KBM-7 (cell line): ENCODE results near the gene NID1.
A peak's percentile ranks its signal among the peaks of the same experiment; 100 is the strongest.

Experiments used
- DNase-seq: peaks from one replicate; pipeline ENCODE4 v3.0.0-alpha.2; 2015
- in situ Hi-C: fragments of 300-500 bp; cut with MboI; formaldehyde crosslinking; loops from 2 replicates; pipeline ENCODE4 v1.14.3; 2020; ENCODE audit warnings: low sequenced_read_pairs, low pct_unique_long_range_greater_than_20kb, mixed read lengths

The NID1 gene

DNA sequence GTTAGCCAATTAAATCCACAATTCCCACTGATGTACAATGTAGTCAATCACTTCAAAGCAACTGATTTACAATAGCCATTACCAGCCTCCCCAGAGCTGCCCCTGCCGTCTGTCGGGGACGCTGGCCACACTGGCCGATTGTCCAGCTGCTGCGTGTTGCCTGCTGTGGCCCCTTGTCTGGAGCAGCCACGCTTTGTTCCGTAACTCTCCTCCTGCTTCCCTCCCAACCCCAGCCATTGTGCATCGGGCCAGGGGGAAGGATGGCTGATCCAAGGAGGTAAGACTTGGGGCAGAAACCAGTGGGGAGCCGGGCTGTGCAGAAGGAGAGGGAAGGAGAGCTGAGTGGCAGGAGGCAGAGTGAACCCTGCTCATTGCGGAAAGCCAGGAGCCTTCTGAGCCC lies 114.6 kb downstream of the NID1 start:
- in situ Hi-C loops, result no loop called here
- no peak for DNase-seq

DNA sequence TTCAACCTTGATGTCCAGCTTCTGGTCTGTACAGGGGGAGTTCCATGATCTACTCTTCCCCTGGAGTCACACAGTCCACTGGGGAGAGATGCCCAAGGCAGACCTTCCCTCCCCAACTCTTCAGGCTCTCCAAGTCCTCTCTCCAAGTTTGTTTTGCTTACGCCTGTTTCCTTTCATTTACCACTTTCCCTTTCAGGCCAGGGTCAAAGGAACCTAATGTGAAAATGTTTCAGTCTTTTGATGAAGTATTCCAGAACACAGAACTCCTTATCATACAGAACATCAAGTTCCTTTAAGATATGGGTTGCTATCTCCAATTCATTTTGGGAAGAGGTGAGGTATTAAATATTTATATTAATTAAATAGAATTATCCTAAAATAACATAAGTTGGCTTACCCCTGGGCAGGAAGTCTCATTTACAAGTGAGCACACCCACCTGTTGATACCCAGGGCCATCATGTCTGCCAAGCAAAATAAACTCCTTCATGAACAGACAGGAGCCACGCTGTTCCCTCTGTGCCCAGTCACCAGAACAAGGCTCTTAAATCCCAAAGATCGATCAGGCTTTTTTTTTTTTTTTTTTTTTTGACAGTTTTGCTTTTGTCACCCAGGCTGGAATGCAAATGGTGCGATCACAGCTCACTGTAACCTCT lies 116.0 kb downstream of the NID1 start:
- in situ Hi-C loops, result no loop called here

DNA sequence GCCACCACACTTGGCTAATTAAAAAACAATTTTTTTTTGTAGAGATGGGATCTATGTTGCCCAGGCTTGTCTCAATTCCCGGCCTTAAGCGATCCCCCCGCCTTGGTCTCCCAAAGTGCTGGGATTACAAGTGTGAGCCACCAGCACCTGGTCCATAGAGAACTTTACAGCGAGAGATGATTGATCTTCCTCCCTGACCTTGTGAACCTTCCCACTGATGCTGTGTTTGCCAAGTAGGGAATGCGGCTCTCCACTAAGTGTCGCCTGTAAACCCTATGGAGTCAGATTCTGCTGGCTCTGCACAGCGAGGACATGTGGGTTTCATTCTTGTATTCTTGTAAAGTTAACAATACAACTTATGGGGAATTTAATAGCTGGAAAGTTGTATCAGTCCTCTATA lies 116.9 kb downstream of the NID1 start:
- DNase-seq, result no peak
- in situ Hi-C loops, result no loop called here

More for the DNA sequence above, 116.0 kb downstream of the NID1 start:
- no peak for DNase-seq

DNA sequence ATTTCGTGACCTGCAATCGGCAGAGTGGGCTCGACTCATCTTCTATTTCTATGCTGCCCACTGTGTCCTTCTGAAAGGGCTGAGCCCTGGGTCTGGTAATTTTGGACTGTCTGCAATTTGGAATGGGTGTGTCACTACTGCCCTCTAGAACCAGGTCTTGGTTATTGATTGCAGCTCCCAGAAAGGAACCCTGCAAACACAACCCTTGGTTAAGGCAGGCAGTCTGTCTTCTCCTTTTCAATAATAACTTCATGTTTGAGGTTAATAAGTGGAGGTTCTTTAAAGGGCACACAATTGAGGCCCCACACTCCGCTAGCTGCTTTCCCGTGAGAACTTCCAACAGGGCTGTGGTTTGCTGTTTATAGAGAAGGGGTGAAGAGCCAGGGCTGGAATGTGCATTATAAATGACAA lies 118.3 kb downstream of the NID1 start:
- in situ Hi-C loops, result no loop called here
- peak; percentile 62 for DNase-seq

DNA sequence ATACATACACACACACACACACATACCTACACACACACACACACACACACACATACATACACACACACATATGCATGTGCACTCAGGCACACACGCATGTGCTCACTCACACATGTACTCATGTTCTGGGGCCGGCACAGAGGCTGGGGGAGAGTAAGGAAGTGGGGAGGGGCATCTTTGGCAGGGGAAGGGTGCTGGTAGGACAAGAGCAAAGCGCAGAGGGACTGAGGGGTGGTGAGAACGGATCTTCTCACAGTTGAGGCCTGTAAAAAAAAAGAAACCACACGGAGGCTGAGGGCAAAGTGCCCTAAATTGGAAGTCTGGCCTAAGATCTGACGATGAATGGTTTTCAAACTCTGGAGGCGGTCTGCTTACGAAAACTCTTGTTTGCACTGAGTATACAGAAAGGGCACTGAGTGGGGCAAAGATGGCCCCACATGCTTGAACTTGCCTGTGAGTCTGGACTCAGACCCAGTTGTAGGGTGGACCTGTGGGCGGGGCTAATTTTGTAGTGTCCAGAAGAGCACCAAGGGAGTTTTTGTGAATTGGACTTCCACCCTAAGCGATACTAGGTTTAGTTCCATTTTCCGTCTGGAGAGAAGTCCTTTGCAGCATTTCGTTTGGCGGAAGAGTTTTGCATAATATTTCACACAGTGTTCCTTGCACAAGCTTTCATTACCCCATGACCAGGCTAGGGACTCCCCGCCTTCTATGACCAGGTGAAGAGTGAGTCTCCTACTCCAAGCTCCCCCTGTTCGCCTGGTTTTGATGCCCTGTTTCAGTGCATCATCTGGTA lies 118.9 kb downstream of the NID1 start:
- no peak for DNase-seq
- in situ Hi-C loops, result no loop called here

DNA sequence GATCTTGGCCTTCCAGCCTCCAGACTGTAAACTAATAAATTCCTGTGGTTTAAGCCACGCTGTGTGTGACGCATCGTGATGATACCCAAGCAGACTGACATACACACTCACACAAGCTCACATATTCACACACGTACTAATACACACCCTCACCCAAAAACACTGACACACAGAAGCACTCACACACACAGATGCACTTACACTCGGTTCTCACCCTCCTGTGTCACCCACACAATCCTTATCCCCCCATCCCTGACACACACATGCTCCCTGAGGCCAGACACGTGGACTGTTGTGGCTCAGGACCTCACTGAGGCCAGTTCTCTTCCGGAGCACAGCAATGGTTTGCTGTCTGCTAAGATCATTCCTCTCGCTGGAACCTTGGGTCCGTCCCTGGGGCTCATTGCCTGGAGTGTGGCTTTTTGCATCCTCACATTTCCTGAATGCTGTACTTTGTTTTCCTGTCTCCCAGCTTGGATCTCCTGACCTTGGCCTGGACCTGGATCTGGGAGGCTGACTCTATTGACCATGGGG lies 121.2 kb downstream of the NID1 start:
- DNase-seq, result no peak

DNA sequence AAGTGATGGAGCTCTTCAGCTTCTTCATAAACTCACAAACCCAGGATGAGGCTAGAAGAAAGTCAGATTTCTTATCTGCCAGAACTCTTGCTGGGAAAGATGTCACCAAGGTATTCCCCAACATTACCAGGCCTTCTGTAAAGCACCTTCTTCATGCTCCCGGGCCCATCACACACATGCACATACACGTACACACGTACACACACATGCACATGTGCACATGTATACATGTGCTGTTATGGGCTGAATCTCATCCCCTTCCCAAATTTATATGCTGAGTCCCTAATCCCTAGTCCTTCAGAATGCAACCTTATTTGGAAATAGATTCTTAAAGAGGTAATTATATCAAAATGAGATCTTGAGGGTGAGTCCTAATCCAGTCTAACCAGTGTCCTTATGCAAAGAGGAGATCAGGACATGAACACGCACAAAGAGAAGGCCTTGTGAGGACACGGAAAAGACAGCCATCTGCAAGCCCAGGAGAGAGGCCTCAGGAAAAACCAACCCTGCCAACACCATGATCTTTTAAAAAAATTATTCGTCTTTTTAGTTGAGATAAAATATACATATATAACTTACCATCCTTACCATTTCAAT lies 121.8 kb downstream of the NID1 start:
- in situ Hi-C loops, result no loop called here
- no peak for DNase-seq

More for the DNA sequence above, 121.2 kb downstream of the NID1 start:
- in situ Hi-C loops, result no loop called here

DNA sequence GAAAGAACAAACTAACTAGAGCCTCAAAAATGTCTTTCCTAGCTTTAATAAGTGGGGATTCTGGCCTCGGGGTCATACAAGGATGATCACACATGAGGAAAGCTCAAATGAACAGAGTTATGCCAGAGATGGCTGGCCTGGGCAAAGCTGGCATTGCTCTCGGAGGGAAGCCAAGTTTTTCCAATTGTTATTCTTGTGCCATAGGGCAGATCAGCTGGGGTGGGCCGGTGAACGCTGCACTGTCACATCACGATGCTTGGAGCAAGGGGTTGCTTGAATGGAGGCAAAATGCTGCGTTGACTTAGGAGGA lies 122.3 kb downstream of the NID1 start:
- no peak for DNase-seq
- in situ Hi-C loops, result no loop called here

DNA sequence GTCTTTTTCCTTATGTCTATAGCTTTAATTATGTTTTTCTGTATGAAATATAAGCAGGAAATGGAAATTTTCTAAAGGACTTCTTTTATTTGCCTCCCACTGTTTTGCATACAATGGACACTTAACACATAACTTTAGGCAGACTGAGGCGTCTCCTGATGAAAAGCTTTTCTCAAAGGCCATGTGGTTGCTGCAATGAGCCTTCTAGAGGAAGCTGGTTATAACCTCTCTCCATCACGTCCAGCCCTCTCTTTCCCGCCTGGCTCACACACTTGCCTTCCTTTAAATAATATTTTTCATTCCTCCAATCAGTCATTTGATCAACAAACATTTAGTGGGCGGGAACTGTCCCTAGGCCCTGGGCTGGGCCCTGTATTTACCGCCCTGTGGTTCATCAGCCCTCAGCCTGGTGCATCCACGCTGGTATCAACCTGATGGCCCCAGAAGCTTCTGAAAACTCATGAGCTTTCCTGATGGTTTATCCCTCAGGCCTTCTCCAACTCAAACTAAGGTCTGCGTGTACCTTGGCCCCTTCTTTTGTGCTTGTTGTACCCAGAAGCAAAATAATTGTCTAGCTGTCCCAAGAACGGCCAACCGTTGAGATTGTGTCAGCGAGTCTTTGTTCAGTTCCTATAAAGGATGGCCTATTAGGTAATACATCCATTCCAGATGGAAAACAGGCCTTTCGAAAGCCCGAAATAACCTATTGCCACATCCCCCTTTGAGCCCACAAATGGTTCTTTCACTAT lies 122.8 kb downstream of the NID1 start:
- DNase-seq, result peak; percentile 68
- in situ Hi-C loops, result no loop called here

DNA sequence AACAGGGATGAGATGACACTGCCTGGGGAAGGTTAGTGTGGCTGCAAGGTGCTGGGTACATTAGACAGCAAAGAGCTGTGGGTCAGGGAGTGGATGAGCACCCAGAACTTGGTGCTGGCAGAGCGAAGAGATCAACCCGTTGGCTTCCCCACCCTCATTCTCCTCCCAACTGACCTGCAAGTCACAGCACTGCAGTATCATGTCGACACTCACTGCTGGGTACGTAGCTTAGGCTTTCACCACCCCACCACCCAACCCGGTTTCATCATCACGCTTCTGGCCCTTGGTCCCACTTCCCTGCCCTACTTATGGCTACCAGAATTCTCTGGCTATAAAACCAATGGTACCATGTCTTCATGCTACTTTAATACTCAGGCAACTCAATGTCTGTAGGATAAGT lies 124.6 kb downstream of the NID1 start:
- DNase-seq, result no peak

DNA sequence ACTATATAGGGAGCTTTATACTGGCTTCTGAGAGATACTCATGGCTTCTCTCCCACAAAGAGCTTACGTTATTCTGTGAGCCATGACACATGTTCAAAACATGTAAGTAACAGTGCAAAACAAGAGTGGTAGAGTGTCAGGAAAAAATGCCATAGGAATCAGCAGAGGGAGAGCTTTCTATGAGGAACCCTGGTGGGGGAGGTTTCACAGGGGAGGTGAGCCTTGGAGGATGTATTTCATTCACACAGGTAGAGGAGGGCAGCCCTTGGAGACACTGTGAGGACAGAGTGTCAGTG lies 125.5 kb downstream of the NID1 start:
- in situ Hi-C loops, result no loop called here
- DNase-seq, result no peak

More for the DNA sequence above, 124.6 kb downstream of the NID1 start:
- in situ Hi-C loops, result no loop called here

DNA sequence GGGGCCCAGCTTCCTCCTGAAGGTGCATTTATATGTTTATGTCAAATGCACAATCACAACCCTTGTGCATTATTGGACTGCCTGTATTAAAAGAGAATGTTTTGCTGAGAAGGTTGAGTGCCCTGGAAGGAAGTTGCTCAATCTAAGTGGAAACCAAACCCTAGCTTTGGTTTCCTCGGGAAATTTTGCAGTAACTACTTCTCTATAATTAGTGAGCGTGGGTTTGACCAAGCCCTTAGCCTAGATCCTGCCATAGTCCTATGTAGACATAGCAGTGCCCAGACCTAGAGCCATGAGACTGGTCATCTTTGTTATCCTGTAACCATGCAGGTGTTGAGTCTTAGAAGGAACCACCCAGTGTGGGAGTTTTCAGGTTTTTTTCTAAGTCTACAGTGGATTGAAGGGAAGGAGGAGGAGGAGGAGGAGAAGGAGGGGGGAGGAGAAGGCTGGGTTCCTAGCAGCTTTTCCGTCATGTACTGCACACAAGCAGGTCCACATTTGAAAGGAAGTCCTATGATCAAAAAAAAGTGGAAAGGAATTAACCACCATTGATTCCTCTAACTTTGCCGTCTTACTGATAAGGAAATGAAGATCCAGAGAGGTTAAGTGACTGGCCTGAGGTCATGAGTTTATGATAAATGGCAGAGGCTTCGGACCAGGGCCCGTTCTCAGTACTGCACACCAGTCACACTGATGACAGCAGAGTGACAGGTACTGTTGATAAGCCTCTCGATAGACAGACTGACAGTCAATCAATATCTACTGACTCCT lies 126.0 kb downstream of the NID1 start:
- DNase-seq, result peak; percentile 87
- in situ Hi-C loops, result no loop called here

DNA sequence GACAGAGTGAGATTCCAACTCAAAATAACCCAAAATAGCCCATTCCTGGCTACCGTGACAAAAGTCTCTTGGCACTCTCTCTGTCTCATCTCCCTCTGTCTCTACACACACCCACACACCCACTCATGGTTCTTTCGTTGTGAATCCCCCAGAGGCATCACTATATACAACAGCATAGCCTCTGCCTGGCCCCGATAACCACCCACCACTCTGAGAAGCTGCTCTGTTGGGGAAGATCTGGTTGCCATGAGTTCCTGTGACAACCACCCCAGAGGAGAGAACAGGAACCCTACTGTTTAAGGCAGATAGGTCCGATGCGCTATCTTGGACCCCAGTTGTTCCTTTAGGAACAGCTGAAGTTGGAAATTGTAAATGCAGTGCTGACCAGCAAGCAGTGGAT lies 127.8 kb downstream of the NID1 start:
- in situ Hi-C loops, result no loop called here
- no peak for DNase-seq

DNA sequence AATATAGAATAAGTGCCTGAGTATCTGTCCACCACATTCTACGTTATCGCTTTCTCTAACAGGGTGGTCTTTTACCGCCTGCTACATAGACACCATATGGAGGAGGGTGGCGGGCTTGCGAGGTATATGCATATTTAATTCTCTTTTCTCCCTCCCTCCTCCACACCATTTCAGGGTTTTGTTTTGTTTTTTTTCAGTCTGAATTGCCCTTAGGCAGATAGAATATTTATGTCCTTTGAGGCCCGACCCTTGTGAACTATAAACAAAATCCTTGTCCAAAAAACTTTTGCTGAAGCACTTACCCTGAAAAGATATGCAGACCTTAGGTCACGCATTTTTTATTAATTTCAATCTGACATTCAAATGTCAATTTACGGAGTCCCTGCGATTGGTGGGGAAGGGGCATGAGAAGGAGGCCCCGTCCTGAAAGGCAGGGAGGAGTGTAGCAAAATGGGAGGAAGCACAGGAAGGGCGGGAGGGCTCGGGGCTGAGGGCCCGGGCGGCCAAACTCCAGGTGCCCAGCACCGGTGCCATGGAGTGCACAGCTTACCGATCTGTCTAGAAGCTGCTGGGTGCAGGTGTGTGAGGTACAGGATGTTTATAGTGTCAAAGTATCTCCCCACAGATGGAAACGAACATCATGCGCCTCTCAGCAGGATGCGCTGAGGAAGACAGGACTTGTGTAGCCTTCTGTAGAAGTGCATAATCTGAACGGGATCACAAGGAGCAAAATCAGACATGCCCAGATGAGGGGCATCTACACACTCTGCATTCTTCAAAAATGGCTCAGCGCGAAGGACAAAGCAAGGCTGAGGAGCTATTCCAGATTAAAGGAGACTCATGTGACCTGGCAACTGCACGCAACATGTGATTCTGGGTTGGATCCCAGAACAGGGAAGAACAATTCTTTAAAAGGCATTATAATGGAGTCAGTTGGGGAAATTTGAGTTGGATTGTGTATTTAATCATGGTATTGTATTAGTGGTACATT lies 129.4 kb downstream of the NID1 start:
- no peak for DNase-seq
- in situ Hi-C loops, result no loop called here

DNA sequence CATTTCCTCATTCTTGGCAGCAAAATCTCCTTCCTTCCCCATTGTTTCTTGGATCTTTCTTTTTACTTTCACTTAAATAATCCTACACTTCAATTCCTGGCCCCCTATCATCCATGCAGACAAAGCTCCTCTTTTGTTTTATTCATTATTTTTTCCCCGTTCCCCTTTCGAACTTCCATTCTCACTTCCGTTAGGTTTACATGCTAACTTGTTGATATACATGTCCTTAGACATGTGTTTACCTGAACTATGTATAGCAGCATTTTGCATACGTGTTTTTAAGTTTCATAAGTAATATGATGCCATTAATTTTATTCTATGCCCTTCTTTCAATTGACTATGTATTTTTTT lies 131.1 kb downstream of the NID1 start:
- DNase-seq, result no peak
- in situ Hi-C loops, result no loop called here

DNA sequence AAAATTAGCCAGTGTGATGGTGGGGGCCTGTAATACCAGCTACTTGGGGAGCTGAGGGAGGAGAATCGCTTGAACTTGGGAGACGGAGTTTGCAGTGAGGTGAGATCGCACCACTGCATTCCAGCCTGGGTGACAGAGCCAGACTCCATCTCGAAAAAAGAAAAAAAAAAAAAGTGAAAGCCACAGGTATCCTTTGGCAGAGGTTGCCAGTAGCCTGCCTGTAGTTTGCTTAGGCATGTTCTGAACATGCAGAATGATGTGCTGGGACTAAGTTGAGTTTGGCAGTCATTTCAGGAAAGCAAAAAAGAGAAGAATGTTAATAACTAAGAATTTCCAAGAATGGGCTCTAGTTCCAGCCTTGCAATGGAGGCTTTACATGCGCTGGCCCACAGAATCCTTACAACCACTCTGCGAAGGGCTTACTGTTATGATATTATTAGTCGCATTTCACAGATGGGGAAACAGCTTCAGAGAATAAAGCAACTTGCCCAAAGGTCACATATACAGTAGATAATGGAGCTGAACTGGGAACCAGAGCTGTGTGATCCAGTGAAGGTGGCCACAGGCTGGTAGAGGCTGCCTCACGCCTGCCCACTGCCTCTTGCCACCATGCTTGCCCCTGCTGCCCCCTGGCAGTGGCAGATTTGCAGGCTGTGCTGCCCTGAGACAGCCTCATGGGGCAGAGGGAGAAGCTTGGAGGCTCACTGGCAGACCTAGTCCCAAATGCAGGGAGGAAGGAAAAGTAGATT lies 131.7 kb downstream of the NID1 start:
- in situ Hi-C loops, result no loop called here

DNA sequence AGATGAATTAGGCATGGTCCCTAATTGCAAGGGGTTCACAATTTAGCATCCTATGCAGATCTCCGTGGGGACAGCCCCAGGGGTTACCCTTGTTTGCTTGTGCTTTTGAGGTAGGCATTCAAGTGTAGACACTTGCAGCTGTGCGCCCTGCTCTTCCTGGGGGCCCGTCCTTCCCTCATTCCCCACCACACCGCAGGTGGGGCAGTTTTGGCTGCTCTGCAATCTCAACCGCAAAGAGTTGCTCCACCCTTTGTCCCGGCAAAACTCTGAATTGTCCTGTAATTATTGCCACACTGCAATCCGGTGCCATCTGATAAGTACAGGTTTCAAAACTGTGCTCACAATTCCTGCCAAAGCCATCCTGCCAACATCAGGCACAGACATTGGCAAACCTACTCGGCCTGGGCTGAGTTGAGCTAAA lies 132.8 kb downstream of the NID1 start:
- in situ Hi-C loops, result no loop called here
- DNase-seq, result no peak

More for the DNA sequence above, 131.7 kb downstream of the NID1 start:
- DNase-seq, result peak; percentile 39
